HG02943 (cell line): ENCODE measurements around the gene USP12.
A peak's percentile ranks its signal among the peaks of the same experiment; 100 is the strongest.

Source experiments
- ATAC-seq: cut with Tn5 transposase; IDR thresholded peaks from one replicate; pipeline ENCODE4 v1.9.1; 2021; ENCODE audit warnings: mild to moderate bottlenecking, low read depth, moderate library complexity; ENCODE audit not compliant: unreplicated experiment

USP12 gene

DNA sequence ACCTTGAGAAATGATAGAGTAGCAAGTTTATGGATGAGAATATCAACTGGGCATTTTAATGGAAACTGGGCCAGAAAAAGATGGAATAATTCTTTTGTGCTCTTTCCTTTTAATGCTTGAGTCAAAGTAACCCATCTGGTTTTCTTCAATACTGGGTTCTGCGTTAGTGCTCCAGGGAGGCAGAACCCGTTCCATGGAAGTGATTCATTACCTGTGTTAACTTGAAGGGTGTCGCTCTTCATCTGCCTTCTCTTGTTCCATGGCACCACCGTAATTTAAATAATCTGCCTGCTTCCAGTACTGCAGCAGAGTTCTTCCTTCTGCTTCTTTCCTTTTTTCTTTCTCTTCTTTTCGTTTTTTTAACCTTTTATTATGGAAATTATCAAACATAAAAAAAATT lies 14.7 kb upstream of the USP12 start:
- ATAC-seq: no peak

DNA sequence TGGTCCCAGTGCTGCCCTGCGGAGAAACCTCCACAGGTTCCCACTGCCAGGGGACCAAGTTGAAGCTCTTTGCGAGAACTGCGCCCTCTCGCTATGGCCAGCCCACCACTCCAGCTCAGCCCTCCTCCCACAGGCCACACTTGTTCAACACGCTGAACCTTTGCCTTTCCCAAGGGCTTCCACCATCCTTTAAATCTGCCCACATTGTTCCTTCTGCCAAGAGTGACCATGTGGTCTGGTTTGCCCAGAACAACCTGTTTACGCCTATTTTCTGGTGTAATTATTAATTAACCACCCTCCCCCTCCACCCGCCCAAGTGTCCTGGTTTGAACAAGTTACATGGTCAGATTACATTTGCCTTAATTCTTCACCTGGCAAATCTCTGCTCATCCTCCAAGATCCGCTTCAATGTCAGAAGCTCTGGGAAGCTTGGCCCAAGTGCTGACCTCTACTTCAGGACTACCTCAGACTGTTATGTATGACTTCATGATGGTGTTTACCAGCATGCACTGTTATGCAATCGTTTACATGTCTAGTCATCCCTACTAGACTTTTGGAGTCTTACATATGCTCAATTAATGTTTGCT lies 12.0 kb upstream of the USP12 start:
- no peak for ATAC-seq

GRCh38 chr13:27182844-27183497 lies 11.4 kb upstream of the USP12 start:
- no peak for ATAC-seq

DNA sequence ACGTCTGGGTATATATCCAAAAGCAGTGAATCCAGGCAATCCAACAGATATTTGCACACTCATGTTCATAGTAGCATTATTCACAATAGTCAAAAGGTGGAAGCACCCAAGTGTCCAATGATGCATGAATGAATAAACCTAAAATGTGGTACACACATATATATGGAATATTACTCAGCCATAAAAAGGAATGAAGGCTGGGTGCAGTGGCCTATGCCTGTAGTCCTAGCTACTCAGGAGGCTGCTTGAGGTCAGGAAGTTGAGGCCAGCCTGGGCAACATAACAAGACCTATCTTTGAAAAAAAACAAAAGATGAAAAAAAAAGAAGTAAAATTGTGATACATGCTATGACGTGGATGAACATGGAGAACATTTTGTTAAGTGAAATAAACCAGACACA lies 10.4 kb upstream of the USP12 start:
- ATAC-seq: no peak

- ATAC-seq: no peak
Observed at GRCh38 chr13:27177852-27178251, 6.2 kb upstream of the USP12 start.

DNA sequence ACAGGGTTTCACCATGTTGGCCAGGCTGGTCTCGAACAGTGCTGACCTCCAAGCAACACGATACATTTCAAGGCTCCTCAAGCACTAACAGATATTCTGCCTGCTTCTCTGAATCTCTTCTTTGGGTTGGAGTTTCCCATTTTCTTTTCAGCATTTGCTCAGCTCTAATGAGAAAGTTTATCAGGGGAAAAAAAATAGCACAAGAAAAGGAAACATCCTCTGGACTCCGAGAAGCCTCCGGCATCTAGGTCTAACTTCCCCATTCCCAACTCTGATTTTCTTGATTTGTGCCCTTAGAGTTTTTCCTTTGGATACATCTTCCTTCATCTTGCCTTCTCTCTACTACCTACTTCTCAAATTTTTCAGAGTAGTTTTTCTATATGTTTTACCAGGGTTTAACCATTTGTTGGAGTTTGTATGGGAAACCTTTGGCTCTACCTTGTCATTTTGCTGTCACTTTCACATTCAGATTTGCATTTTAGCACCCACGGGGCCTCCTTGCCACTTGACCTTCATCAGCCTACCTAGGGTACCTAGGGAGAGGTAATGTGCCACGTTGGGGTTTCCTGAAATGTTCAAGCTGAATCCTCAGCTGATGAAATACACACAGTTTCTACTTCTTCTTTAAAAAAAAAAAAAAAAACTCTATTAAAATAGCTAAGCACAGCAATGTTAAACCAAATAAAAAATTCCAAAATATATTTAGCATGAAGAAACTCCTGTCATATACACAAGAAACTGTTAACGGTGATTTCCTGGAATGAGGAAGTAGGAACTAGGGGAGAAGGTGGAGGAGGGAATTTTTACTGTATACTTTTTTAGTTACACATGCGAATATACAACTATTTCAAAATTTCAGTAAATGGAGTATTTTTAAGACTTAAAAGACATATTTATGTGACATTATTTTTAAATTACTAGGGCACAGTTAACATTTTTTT lies 5.1 kb upstream of the USP12 start:
- ATAC-seq: no peak

DNA sequence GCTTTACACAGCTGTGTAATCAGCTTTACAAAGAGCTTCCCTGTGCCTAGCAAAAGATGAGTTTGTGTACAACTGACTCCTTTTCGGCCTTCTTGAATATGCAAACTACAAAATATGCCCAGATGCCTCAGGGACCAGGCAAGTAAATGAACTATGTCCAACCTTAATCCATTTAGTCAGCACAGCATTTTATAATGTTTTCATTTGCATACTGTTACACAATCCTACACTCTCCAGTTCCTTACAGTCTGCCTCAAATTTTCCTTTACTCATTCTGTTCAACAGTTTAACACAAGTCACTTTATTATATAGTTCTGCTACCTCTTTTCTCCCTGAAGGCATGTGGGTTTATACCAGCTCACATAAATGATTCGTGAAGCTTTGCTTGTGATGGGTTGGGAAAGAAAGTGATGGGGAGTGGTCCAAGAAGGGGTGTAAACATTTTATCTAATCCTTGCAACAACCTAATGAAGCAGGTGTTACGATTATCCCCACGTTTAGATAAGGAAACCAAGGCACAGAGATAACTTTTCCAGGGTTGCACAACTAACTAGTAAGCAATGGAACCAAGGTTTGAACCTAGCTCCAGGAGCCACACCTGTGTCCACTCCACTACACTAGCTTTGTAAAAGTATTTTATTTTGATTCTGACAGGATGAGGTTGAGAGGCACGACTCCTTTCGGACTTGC lies 3.3 kb upstream of the USP12 start:
- ATAC-seq: no peak

DNA sequence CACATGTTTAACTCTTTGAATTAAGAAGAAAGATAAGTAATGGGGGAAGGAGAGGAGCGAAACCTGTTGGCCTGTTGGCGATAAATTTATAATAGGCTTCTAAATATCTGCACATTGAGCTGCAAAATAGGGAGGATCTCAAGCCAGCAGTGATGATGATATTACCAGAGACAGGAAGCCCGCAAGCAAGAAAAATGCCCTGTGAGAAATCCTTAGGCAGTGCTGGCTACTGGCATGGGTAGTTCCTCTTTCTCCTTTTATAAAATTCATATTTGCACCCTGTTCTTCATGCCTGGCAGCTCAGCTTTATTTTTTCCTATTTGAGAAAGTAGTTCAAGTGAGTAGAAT lies 858 bp upstream of the USP12 start:
- no peak for ATAC-seq

- ATAC-seq: peak; percentile 68
Observed at GRCh38 chr13:27171827-27172494, 350 bp upstream of the USP12 start.

GRCh38 chr13:27170516-27171243 lies 931 bp downstream of the USP12 start:
- ATAC-seq: peak; percentile 10

GRCh38 chr13:27170221-27170515 lies 1.4 kb downstream of the USP12 start:
- no peak for ATAC-seq

DNA sequence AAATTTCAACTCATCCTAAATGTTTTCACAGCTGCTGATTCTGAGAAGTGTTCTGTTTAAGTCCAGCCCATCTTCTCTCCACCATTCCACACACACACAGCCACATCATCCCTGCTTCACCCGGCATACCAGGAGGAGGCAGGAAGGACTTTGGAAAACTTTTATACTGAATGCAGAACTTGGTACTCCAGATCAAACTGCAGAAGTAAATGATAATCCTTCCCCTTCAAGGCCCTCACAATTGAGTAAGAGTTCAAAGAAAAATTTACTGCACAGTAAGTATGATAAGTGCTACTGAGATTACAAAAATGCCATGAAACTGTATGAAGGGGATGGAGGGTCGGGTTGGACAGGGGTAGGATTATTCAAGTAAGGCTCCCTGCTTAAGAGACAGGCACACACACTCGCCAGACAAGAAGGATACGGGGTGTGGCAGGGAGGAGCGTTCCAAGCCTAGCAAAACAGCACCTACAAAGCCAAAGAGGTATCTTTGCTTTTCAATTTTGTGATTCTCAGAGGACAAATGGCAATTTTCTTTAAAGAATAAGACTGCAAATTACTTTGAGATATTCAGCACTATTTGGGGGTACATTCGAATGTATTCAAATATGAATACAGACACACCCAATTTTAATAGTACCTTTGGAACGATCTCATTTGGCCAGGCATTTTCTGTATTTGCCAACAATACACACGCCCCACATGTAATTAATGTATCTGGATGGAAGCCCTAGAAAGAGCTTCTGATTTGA lies 2.5 kb downstream of the USP12 start:
- ATAC-seq: no peak

- ATAC-seq: no peak
Observed at GRCh38 chr13:27168086-27168485, 3.5 kb downstream of the USP12 start.

DNA sequence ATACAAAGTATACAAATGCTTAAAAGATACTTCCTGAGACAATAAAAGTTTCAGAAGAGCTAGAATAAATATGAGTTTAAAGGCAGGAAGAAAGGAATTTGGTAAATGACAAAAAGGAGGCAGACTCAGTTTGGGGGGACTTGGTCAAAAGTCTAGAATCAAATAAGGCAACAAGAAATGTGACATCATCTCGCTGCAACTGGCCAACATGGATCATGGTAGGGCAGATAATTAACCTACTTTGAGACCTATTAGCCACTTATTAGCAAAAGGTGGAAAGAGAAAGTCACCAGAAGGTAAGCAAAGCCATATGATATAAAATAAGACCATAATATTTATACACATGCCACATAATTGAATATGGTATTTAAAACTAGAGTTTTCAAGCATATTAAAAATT lies 5.3 kb downstream of the USP12 start:
- no peak for ATAC-seq

DNA sequence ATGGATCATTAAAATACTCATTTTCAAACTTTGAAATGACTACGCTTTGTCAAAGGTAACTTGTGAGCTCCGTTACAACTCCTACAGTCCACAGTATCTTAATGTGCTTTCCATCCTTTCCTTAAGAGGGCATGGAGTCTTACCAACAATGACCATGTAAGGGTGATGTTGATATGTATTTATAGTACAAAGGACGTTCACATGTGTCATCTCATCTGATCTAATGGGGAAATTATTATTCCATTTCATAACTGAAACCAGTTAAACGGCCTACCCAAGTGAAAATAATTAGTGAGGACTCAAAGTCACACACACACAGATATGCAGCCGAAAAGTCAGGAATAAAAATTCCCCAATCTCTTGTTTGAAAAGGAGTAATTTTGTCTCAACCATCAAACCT lies 9.6 kb downstream of the USP12 start:
- ATAC-seq: no peak

DNA sequence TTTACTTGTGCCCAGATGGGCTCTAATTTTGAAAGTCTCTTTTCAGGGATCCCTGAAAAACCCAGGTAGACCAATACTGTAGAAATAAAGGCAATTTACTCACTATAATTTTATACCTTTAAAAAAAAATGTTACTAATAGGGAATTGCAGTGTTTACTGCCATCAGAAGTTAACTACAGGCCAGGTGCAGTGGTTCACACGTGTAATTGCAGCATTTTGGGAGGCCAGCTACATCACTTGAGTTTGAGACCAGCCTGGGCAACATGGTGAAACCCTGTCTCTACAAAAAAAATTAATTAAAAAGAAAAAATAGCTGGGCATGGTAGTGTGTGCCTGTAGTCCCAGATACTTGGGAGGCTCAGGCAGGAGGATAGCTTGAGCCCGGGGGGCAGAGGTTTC lies 10.2 kb downstream of the USP12 start:
- ATAC-seq: no peak

DNA sequence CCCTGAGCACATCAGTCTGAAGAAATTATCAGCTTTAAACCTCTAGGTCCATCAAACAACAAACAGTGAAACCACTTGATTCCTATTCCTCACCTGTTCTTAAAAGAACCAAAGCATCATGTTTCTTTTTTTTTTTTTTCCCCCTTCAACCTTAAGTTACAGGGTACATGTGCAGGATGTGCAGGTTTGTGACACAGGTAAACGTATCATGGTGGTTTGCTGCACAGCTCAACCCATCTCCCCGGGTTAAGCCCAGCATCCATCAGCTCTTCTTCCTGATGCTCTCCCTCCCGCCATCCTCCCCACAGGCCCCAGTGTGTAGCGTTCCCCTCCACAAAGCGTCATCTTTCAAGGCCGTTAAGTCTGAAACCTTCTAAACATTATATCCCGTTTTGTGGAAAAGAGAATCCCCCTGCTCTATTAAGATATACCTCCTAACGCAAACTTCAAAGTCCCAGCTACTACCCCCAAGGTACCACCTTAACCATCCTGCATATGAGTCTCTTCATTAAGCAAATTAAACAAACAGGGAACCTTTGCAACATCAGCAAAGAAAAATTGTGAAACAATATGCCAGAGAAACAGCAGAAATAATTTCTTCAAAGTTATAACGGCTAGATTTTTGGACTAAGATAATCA lies 10.8 kb downstream of the USP12 start:
- no peak for ATAC-seq

- ATAC-seq: no peak
Observed at GRCh38 chr13:27159806-27160563, 11.6 kb downstream of the USP12 start.
